ENCODE results near the gene CYBB. TPM values are rescaled to one million over a fixed set of nuclear protein-coding genes. Genes with fewer than 3 reads are reported as not detected.
A peak's percentile ranks its signal among the peaks of the same experiment; 100 is the strongest.

Gene CYBB
- total and polyA plus RNA-seq, 2 of the 4 experiments (the other 2 are of a cell fraction): not detected

DNA sequence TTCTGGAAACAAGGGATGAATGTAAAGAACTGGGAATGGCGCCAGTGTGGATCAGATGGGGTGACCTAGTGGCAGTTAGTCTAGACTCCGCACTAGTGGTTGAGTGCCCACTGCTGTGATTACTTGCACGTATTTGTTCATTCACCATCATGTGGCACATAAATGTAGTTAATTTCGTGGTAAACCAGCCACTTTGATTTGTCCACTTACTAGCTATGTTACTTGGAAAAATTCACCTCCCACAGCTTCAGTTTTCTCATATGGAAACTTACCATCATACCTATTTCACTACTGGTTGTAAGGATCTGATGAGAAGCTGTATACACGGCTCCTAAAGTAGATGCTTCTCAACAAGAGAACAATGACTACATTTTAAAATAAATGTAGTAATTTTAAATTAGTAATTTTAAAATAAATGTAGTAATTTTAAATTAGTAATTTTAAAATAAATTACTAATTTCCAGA lies 67.9 kb downstream of the CYBB start:
- Histone ChIP-seq H2BK120ac (ENCODE audit: low read depth, low read length) (peak overlapping the region; percentile 4), H2AK9ac (replicated peaks; ENCODE audit: low read depth, low read length, poor library complexity) (no peak overlapping the region), H3K9me3 (ENCODE audit: control insufficient read depth, insufficient read depth, low read length) (no peaks in the 10 kb centered on the region), H3K18ac (ENCODE audit: low read depth, low read length) (peak overlapping the region; percentile 89), H2BK20ac (ENCODE audit: low read depth, low read length) (no peak overlapping the region), H4K8ac (ENCODE audit: low read depth in 2 of 2, low read length in 2 of 2) (peak overlapping the region; percentile 73 to 95), H3K56ac (ENCODE audit: extremely low read depth, insufficient read depth, low read length) (peak overlapping the region; percentile 27; the same call in 1 of the 2 replicates), H2AK5ac (ENCODE audit: low read depth, low read length) (no peak overlapping the region), H3K4me1 (ENCODE audit: control insufficient read depth, insufficient read depth, low read length) (no peaks in the 10 kb centered on the region; the same call in 1 of the 2 replicates), H3K36me3 (ENCODE audit: control insufficient read depth, insufficient read depth, low read length) (no peaks in the 10 kb centered on the region), H2BK15ac (ENCODE audit: low read depth, low read length) (peak overlapping the region; percentile 45; the same call in 1 of the 3 replicates), H3K23ac (ENCODE audit: low read depth, low read length) (no peak overlapping the region), H3K9me1 (ENCODE audit: insufficient read depth, low read length) (no peaks in the 10 kb centered on the region), H4K20me1 (ENCODE audit: insufficient read depth, low read length) (no peaks in the 10 kb centered on the region), H3K4ac (ENCODE audit: low read depth, low read length) (peak overlapping the region; percentile 12; the same call in 1 of the 2 replicates), H3K14ac (replicated peaks; ENCODE audit: low read depth, low read length) (peak overlapping the region; percentile 14; the same call in 1 of the 2 replicates), H3K79me1 (ENCODE audit: low read depth in 1 of 2, low read length in 2 of 2) (peaks cover 3 to 10% of the 10 kb centered on the region in 2 experiments; a peak in 2 of 4 replicates), H3K27me3 (ENCODE audit: control insufficient read depth, insufficient read depth, low read length) (no peaks in the 10 kb centered on the region), H2BK5ac (ENCODE audit: low read depth, low read length, poor library complexity, severe bottlenecking) (peak overlapping the region; percentile 58), H3K4me3 (ENCODE audit: insufficient read depth, low read depth, low read length) (peak overlapping the region; percentile 100), H4K91ac (ENCODE audit: insufficient read depth, low read depth, low read length) (peak overlapping the region; percentile 87), H3K9ac (ENCODE audit: low read depth, low read length) (peak overlapping the region; percentile 43), H2AFZ (replicated peaks; ENCODE audit: low read length, poor library complexity) (peak overlapping the region; percentile 91), H3K27ac (ENCODE audit: insufficient read depth, low read length) (peak overlapping the region; percentile 78; the same call in 1 of the 2 replicates), H4K5ac (ENCODE audit: low read depth, low read length) (peak overlapping the region; percentile 86), H3K4me2 (ENCODE audit: low read depth, low read length) (peak overlapping the region; percentile 74)
- DNase-seq (no peak), ATAC-seq (ENCODE audit: low read depth) (no peak)
- in situ Hi-C loops (cut with MboI; ENCODE audit: low sequenced_read_pairs) (no loop called here), dilution Hi-C loops (cut with HindIII; ENCODE audit: low sequenced_read_pairs, unreplicated experiment) (no loop called here), intact Hi-C loops (cut with micrococcal nuclease) (no loop called here)
- TF ChIP-seq USF2 (IDR thresholded peaks at IDR 0.05; ENCODE audit: low read depth, low read length) (no peak), RCOR1 (IDR thresholded peaks at IDR 0.05; ENCODE audit: insufficient replicate concordance, low read length) (no peak), CEBPB (IDR thresholded peaks at IDR 0.05; ENCODE audit: low read depth, low read length) (no peak), CTCF (conservative IDR thresholded peaks at IDR 0.05; ENCODE audit: low read depth, low read length) (0 out of 2 replicates have a peak, but pooled peaks have one; percentile 1), POLR2A (IDR thresholded peaks at IDR 0.05; ENCODE audit: low read depth, low read length) (0 out of 2 replicates have a peak, but pooled peaks have one; percentile 4), RFX5 (IDR thresholded peaks at IDR 0.05; ENCODE audit: low read depth, low read length) (no peak)
- ChIA-PET POLR2A (ENCODE audit: unreplicated experiment) (no interaction called here), CTCF (no interaction called here)
- 0% methylated on average over 1 of the region's 5 CpGs; no CpG with 5 or more reads in 1 of the 2 experiments for WGBS, 2 experiments (ENCODE audit: extremely low coverage in 2 of 2, insufficient read length in 1 of 2)
- no TSS peak for BruUV-seq (replicated peaks)

All from IMR-90 (cell line).